GM19328 (cell line): ENCODE data around the gene TCEAL2.
A peak's percentile ranks its signal among the peaks of the same experiment; 100 is the strongest.
"Not testable (repeated sequence)": the region's sequence is repeated elsewhere in the genome, so short reads cannot be mapped to it uniquely, and the experiment has no call there.

ENCODE experiments used
- ATAC-seq: cut with Tn5 transposase; IDR thresholded peaks from one replicate; pipeline ENCODE4 v1.9.1; 2021; ENCODE audit warnings: mild to moderate bottlenecking, moderate library complexity; ENCODE audit not compliant: unreplicated experiment

The TCEAL2 gene

GRCh38 chrX:102125436-102125835, at the start of gene TCEAL2:
TSS of gene TCEAL2 (plus strand) at chrX:102125679. CDS start at chrX:102126831, 1,152 bp downstream.
- ATAC-seq: not testable (repeated sequence)

- ATAC-seq: no peak
Measured at GRCh38 chrX:102077426-102077825, 48.1 kb upstream of the TCEAL2 start.

GRCh38 chrX:102085706-102086105, 39.8 kb upstream of the TCEAL2 start:
- ATAC-seq: no peak

GRCh38 chrX:102113367-102113766, 12.1 kb upstream of the TCEAL2 start:
- ATAC-seq: no peak

GRCh38 chrX:102115748-102116147, 9.7 kb upstream of the TCEAL2 start:
- ATAC-seq: no peak

GRCh38 chrX:102125014-102125413, 465 bp upstream of the TCEAL2 start:
- not testable (repeated sequence) for ATAC-seq

GRCh38 chrX:102126080-102126818, 770 bp downstream of the TCEAL2 start:
- not testable (repeated sequence) for ATAC-seq

GRCh38 chrX:102126863-102127262, 1.4 kb downstream of the TCEAL2 start:
- no peak for ATAC-seq

- no peak for ATAC-seq
Measured at GRCh38 chrX:102129473-102129872, 4.0 kb downstream of the TCEAL2 start.

- no peak for ATAC-seq
Measured at GRCh38 chrX:102138064-102138463, 12.6 kb downstream of the TCEAL2 start.

- not testable (repeated sequence) for ATAC-seq
Measured at GRCh38 chrX:102140876-102141275, 15.4 kb downstream of the TCEAL2 start.

GRCh38 chrX:102141631-102142030, 16.2 kb downstream of the TCEAL2 start:
- ATAC-seq: not testable (repeated sequence)

- not testable (repeated sequence) for ATAC-seq
Measured at GRCh38 chrX:102142274-102142673, 16.8 kb downstream of the TCEAL2 start, which contains the start of gene TCEAL6. TSS of gene TCEAL6 (minus strand) at chrX:102142481.

GRCh38 chrX:102154218-102154860, 28.9 kb downstream of the TCEAL2 start:
- no peak for ATAC-seq

GRCh38 chrX:102154900-102155805, 29.7 kb downstream of the TCEAL2 start:
- ATAC-seq: peak; percentile 30

- ATAC-seq: peak; percentile 65
Measured at GRCh38 chrX:102155806-102156179, 30.3 kb downstream of the TCEAL2 start, which contains the start of gene BEX5. TSS of gene BEX5 (minus strand) at chrX:102155977. CDS start at chrX:102154265, 1,712 bp downstream.
